ENCODE measurements around the gene MUCL3.

- TF ChIP-seq CTCF (conservative IDR thresholded peaks at IDR 0.05; ENCODE audit: low read depth, low read length) (no peak), EZH2 (IDR thresholded peaks at IDR 0.05; ENCODE audit: borderline replicate concordance, low read depth, low read length, poor library complexity, severe bottlenecking) (no peak)
These were observed 60.6 kb downstream of the MUCL3 start for GRCh38 chr6:31001281-31001888.
